Choroid plexus epithelial cell (primary cell): ENCODE data around the gene ESR2.

Experiments used
- DNase-seq: peaks from one replicate; pipeline ENCODE4 v3.0.0-alpha.2; 2010; ENCODE audit warnings: low read depth
- H3K4me3 ChIP-seq: 2 replicates; pipeline ENCODE4 v1.5.1; 2011; ENCODE audit warnings: low read depth, mild to moderate bottlenecking, control low read depth, low read length, moderate library complexity
- TF ChIP-seq, protein P1 (sequence below): conservative IDR thresholded peaks from 2 replicates; pipeline ENCODE4 v1.5.1; 2011; ENCODE audit warnings: low read depth, mild to moderate bottlenecking, control low read depth, inconsistent platforms, low read length, moderate library complexity

Gene ESR2

DNA sequence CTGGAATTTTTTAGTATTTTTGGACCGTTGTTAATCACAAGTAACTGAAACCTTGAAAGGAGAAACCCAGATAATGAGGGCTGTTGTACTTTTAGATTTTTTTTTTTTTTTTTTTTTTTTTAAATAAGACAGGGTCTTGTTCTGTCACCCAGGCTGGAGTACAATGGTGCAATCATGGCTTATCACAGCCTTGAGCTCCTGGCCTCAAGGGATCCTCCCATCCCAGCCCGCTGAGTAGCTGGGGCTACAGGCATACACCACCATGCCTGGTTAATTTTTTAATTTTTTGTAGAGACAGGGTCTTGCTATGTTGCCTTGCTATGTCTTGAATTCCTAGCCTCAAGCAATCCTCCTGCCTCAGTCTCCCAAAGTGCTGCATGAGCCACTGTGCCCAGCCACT is 229.7 kb downstream of the ESR2 start:
- no peak overlapping the region for H3K4me3 ChIP-seq
- DNase-seq = no peak
- TF ChIP-seq, protein P1, sequence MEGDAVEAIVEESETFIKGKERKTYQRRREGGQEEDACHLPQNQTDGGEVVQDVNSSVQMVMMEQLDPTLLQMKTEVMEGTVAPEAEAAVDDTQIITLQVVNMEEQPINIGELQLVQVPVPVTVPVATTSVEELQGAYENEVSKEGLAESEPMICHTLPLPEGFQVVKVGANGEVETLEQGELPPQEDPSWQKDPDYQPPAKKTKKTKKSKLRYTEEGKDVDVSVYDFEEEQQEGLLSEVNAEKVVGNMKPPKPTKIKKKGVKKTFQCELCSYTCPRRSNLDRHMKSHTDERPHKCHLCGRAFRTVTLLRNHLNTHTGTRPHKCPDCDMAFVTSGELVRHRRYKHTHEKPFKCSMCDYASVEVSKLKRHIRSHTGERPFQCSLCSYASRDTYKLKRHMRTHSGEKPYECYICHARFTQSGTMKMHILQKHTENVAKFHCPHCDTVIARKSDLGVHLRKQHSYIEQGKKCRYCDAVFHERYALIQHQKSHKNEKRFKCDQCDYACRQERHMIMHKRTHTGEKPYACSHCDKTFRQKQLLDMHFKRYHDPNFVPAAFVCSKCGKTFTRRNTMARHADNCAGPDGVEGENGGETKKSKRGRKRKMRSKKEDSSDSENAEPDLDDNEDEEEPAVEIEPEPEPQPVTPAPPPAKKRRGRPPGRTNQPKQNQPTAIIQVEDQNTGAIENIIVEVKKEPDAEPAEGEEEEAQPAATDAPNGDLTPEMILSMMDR = no peak

DNA sequence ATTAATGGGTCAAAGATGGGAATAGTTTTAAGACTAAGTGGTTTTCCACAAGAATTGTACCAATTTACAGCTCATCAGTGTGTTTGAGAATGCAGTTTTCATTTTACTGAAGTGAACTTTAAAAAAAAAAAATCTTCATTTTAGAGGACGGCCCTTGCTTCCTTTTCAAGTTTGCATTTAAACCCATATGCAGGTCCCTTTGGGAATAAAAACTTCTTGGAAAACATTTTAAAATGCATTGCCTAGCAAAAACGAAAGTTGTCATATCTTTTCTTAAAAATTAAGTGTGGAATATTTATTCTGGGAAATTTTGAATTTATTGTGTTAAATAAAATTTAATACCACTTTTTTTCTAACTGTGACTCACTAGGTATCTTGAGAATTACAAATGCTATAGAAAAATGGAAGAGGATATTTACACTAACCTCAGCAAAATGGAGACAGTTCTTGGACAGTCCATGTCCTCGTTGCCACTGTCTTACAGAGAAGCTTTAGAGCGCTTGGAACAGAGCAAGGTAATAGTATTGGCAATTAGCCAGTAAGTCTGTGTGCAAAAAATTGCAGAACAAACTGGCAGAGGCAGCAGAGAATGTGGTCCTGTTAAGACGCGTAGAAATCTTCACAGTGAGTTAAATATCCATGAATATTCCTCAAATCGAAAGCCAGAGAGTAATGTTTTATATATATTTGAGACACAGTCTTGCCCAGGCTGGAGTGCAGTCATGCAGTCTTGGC is 231.6 kb downstream of the ESR2 start:
- TF ChIP-seq, protein P1 = no peak
- DNase-seq = no peak
- no peak overlapping the region for H3K4me3 ChIP-seq

DNA sequence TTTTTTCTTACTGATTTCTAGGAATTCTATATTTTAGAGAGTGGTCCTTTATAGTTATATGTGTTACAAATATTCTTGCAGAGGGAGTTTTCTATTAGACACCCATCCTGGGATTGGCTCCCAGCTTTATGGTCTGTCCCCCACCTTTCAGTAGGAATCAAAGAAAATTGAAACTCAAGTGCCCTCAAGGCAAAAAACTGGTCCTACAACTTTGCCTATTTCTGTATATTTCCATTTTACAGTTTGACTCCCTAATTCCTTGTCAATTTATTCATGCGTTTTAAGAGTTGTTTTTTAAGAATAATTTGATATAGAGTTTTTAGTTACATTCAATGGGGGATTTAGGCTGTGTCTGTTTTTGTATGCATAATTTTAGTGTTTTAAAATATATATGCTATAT is 232.5 kb downstream of the ESR2 start:
- no peak overlapping the region for H3K4me3 ChIP-seq
- TF ChIP-seq, protein P1 = no peak
- DNase-seq = no peak

DNA sequence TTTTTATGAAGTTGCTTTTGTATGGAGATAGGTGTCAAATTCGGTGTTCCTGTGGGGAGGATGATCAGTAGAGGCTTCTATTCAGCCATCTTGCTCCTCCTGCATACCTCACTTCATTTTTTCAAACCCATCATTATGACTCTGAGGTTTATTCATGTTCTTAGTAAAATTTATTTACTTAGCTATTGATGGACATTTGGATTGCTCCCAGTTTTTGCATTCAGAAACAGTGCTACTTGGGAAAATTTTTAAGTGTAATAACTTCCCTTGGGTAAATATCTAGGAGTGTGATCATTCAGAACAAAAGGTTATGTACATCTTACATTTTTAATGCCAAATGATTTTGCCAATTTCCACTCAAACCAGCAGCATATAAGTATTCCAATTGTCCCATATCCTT is 233.1 kb downstream of the ESR2 start:
- TF ChIP-seq, protein P1 = no peak
- no peak for DNase-seq
- H3K4me3 ChIP-seq = no peak overlapping the region

DNA sequence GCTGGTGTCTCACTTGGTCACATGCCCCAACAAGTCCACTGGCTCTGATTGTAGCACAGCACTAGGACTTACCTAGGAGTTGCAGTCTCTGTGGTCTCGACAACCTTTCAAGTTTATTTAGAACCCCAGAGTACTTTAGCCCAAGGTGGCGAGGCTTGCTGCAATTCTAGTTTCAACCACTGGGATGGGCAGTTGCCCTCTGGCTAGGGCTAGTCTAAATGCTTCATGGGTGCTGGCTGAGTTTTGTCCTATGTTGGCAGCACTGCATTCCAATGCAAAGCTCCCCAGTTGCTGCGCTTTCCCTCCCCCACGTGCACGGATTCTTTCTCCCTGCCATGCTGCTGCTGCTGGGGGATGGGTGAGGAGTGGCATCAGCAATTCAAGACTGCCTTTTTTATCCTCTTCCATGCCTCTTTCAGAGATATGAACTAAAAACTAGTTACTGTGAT is 233.5 kb downstream of the ESR2 start:
- peak; percentile 48 for DNase-seq
- TF ChIP-seq, protein P1 = peak; percentile 69
- no peak overlapping the region for H3K4me3 ChIP-seq

DNA sequence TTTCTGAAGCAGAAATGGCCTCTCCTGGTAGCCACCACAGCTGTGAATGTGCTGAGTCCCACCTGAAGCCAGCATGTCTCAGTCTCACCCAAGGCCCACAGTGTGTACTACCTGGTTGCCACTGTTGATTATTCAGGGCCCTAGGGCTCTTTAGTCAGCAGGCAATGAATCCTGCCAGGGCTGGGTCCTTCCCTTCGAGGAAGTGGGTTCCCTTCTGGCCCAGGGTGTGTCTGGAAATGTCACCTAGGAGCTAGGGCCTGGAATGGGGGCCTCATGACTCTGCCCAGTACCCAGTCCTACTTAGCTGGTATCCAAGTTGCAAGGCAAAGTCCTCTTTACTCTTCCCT is 234.0 kb downstream of the ESR2 start:
- TF ChIP-seq, protein P1 = no peak
- no peak overlapping the region for H3K4me3 ChIP-seq
- DNase-seq = no peak
